K562 (cell line): ENCODE results near the gene TSEN34. TPM values are rescaled to one million over a fixed set of nuclear protein-coding genes. Genes with fewer than 3 reads are reported as not detected.

ENCODE experiments used
- CAMTA2 ChIP-seq: fragments of 250-450 bp; sonication (Bioruptor Pico); conservative IDR thresholded peaks from 2 replicates; pipeline ENCODE4 v1.5.1; 2022
- JUND ChIP-seq, 2 experiments: IDR thresholded peaks; 2 replicates in 1 of 2; 3 replicates in 1 of 2; pipeline ENCODE4 v1.6.1; 2011; ENCODE audit warnings: borderline replicate concordance in 2 of 2, low read depth in 2 of 2, low read length in 2 of 2, improper control_type of control experiment in 1 of 2, missing biosample characterization in 1 of 2, missing genetic modification characterization in 1 of 2, missing genetic modification reagents in 1 of 2
- MBD2 ChIP-seq: sonication (generic); IDR thresholded peaks from 2 replicates; pipeline ENCODE4 v1.6.1; 2016; ENCODE audit warnings: low read depth, borderline replicate concordance
- MYNN ChIP-seq, 2 experiments: sonication (generic); formaldehyde crosslinking in 1 of 2; IDR thresholded peaks; 2 replicates each; pipeline versions ENCODE4 v1.5.0 to v1.6.1; 2016 to 2020; ENCODE audit warnings: antibody characterized with exemption in 1 of 2, missing genetic modification reagents in 1 of 2
- RBM14 ChIP-seq: fragments of 200-400 bp; formaldehyde crosslinking; IDR thresholded peaks from 2 replicates; pipeline ENCODE4 v1.6.1; 2018; ENCODE audit warnings: low read depth, mild to moderate bottlenecking, low read length, moderate library complexity, borderline replicate concordance; ENCODE audit not compliant: insufficient read depth
- RFX7 ChIP-seq: fragments of 250-450 bp; sonication (Bioruptor Pico); IDR thresholded peaks from 2 replicates; pipeline ENCODE4 v1.5.1; 2021; ENCODE audit warnings: mild to moderate bottlenecking
- SMARCC2 ChIP-seq: fragments of 450-650 bp; IDR thresholded peaks from 2 replicates; pipeline ENCODE4 v1.6.1; 2017; ENCODE audit warnings: antibody characterized with exemption, moderate library complexity, mild to moderate bottlenecking, low read depth
- SRSF1 ChIP-seq: fragments of 200-400 bp; formaldehyde crosslinking; IDR thresholded peaks from 2 replicates; pipeline ENCODE4 v1.6.1; 2017; ENCODE audit warnings: mild to moderate bottlenecking, low read depth, low read length, moderate library complexity
- SRSF3 ChIP-seq: fragments of 200-400 bp; formaldehyde crosslinking; IDR thresholded peaks from 2 replicates; pipeline ENCODE4 v1.6.1; 2016; ENCODE audit warnings: mild to moderate bottlenecking, low read length, moderate library complexity; ENCODE audit not compliant: insufficient read depth
- STAT5A ChIP-seq: IDR thresholded peaks from 2 replicates; pipeline ENCODE4 v1.6.1; 2012; ENCODE audit warnings: low read length, inconsistent platforms, borderline replicate concordance
- TAF15 ChIP-seq: fragments of 200-400 bp; formaldehyde crosslinking; IDR thresholded peaks from 2 replicates; pipeline ENCODE4 v1.6.1; 2017; ENCODE audit warnings: mild to moderate bottlenecking, low read depth, low read length, moderate library complexity
- ZNF165 ChIP-seq: fragments of 250-450 bp; sonication (Bioruptor Pico); IDR thresholded peaks from 2 replicates; pipeline ENCODE4 v1.4.0; 2020; ENCODE audit warnings: borderline replicate concordance
- ZNF347 ChIP-seq: fragments of 450-650 bp; formaldehyde crosslinking; IDR thresholded peaks from 2 replicates; pipeline ENCODE4 v1.4.0; 2020; ENCODE audit warnings: low read depth, mild to moderate bottlenecking, moderate library complexity
- ZNF354B ChIP-seq: fragments of 250-450 bp; sonication (Bioruptor Pico); IDR thresholded peaks from 2 replicates; pipeline ENCODE4 v1.4.0; 2020
- ZNF431 ChIP-seq: sonication (generic); formaldehyde crosslinking; IDR thresholded peaks from 2 replicates; pipeline ENCODE4 v1.8.0; 2022; ENCODE audit warnings: mild to moderate bottlenecking, missing genetic modification reagents
- ZNF830 ChIP-seq: fragments of 250-450 bp; sonication (Bioruptor Pico); IDR thresholded peaks from 2 replicates; pipeline ENCODE4 v1.5.0; 2021; ENCODE audit warnings: mild to moderate bottlenecking
- polyA plus RNA-seq, 8 experiments: library from polyadenylated mRNA; depleted of rRNA in 4 of 8; stranded (reverse) in 5 of 8; unstranded in 3 of 8; fragments of >200 nt; fragmentation: Nextera tagmentation in 2 of 8; fragmentation: Illumina TruSeq in 1 of 8; extraction: Ambion mirVana in 2 of 8; extraction: Trizol in 1 of 8; gene quantifications; 2 replicates each; pipeline versions ENCODE4 v1.2.1 to v1.2.3, GENCODE V29; 2011 to 2014; ENCODE audit warnings: inconsistent platforms in 1 of 8, missing spikeins in 1 of 8
- total RNA-seq, 7 experiments: library from RNA; depleted of rRNA in 6 of 7; stranded (reverse); fragments of >200 nt in 6 of 7; fragmentation: Illumina TruSeq in 2 of 7; extraction: Trizol in 2 of 7; gene quantifications; 2 replicates each; pipeline versions ENCODE4 v1.2.1 to v1.2.3, GENCODE V29; 2011 to 2021; ENCODE audit warnings: low replicate concordance in 1 of 7
- TF ChIP-seq, protein P1 (sequence below), 2 experiments: fragments of 450-650 bp; IDR thresholded peaks; 2 replicates each; pipeline ENCODE4 v1.6.1; 2016
- TF ChIP-seq, protein P2 (sequence below), 2 experiments: IDR thresholded peaks; 2 replicates each; pipeline ENCODE4 v1.6.1; 2011; ENCODE audit warnings: borderline replicate concordance in 1 of 2, control low read depth in 1 of 2, low read depth in 1 of 2, low read length in 1 of 2, mild to moderate bottlenecking in 1 of 2, mixed read lengths in 1 of 2, moderate library complexity in 1 of 2; ENCODE audit not compliant: insufficient read depth in 1 of 2, insufficient read length in 1 of 2, poor library complexity in 1 of 2, severe bottlenecking in 1 of 2; ENCODE audit errors: extremely low read depth in 1 of 2
- TF ChIP-seq, protein P3 (sequence below): fragments of 450-650 bp; formaldehyde crosslinking; conservative IDR thresholded peaks from 2 replicates; pipeline ENCODE4 v1.4.0; 2022; ENCODE audit warnings: mild to moderate bottlenecking, missing genetic modification characterization
- TF ChIP-seq, protein P4 (sequence below): sonication (generic); formaldehyde crosslinking; IDR thresholded peaks from 2 replicates; pipeline ENCODE4 v1.8.1; 2023; ENCODE audit warnings: mild to moderate bottlenecking, missing genetic modification reagents

Gene TSEN34
- total and polyA plus RNA-seq, 9 of the 15 experiments (the other 6 are each of a cell fraction or from before 2014, with no cell fraction given) = 3.1 to 57.6 (median 29.5) TPM

DNA sequence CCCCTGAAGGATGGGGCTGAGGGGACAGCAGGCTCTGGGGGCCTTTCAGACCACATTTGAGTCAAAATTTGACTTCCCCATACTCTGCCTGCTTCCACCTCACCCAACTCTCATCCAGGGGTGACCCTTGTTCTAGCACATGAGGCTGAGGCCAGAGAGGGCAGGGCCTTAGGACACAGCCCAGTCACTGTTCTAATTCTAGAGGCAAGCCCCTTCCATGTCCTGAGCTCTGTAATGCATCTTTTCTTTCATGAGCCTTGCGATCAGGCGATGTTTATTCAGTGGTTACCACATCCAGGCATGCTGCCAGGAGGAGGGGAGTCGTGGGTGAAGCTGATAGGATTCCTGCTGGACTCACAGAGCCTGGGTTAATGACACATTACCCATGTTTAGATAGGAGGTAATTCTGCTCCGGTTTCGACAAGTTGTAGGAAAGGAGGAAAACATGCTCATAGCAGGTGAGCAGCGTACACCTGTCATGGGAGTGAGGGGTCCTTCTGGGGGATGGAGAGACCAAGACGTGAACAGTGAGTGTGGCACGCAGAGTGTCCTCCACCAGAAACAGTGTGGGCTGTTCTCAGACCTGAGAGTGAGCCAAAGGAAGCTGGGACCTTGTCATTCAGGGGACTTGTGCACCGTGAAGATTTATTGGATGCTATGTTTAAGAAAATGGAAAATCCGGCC, 18.8 kb downstream of the TSEN34 start (continued):
- TF ChIP-seq, protein P1, sequence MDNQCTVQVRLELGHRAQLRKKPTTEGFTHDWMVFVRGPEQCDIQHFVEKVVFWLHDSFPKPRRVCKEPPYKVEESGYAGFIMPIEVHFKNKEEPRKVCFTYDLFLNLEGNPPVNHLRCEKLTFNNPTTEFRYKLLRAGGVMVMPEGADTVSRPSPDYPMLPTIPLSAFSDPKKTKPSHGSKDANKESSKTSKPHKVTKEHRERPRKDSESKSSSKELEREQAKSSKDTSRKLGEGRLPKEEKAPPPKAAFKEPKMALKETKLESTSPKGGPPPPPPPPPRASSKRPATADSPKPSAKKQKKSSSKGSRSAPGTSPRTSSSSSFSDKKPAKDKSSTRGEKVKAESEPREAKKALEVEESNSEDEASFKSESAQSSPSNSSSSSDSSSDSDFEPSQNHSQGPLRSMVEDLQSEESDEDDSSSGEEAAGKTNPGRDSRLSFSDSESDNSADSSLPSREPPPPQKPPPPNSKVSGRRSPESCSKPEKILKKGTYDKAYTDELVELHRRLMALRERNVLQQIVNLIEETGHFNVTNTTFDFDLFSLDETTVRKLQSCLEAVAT (IDR thresholded peaks at IDR 0.05) = peak in 1 of 2 experiments; percentile 85; a peak in 2 of 4 replicates
- TF ChIP-seq ZNF347 (CRISPR knock-in tag) (no peak), RBM14 (no peak), MBD2 (peak; percentile 59; the same call in 1 of the 2 replicates), ZNF165 (no peak), SMARCC2 (0 out of 2 replicates have a peak, but pooled peaks have one; percentile 25), TAF15 (no peak), RFX7 (CRISPR knock-in tag) (no peak), ZNF830 (no peak), JUND (IDR thresholded peaks at IDR 0.05; ENCODE audit: borderline replicate concordance, low read depth, low read length) (peak; percentile 83), JUND (tag; IDR thresholded peaks at IDR 0.05; ENCODE audit: borderline replicate concordance, low read depth, low read length) (peak; percentile 78; the same call in 2 of the 3 replicates), SRSF1 (no peak), MYNN (IDR thresholded peaks at IDR 0.05) (peak; percentile 87), MYNN (CRISPR knock-in tag; IDR thresholded peaks at IDR 0.05) (no peak), STAT5A (peak; percentile 50; the same call in 1 of the 2 replicates), ZNF354B (no peak), ZNF431 (CRISPR knock-in tag) (no peak), CAMTA2 (CRISPR knock-in tag) (no peak), SRSF3 (no peak)
- TF ChIP-seq, protein P2, sequence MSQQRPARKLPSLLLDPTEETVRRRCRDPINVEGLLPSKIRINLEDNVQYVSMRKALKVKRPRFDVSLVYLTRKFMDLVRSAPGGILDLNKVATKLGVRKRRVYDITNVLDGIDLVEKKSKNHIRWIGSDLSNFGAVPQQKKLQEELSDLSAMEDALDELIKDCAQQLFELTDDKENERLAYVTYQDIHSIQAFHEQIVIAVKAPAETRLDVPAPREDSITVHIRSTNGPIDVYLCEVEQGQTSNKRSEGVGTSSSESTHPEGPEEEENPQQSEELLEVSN (IDR thresholded peaks at IDR 0.05; ENCODE audit: borderline replicate concordance in 1 of 2, extremely low read depth in 1 of 2, insufficient read depth in 1 of 2, insufficient read length in 1 of 2, low read depth in 1 of 2, low read length in 1 of 2, poor library complexity in 1 of 2, severe bottlenecking in 1 of 2) = no peak
- TF ChIP-seq, protein P3, sequence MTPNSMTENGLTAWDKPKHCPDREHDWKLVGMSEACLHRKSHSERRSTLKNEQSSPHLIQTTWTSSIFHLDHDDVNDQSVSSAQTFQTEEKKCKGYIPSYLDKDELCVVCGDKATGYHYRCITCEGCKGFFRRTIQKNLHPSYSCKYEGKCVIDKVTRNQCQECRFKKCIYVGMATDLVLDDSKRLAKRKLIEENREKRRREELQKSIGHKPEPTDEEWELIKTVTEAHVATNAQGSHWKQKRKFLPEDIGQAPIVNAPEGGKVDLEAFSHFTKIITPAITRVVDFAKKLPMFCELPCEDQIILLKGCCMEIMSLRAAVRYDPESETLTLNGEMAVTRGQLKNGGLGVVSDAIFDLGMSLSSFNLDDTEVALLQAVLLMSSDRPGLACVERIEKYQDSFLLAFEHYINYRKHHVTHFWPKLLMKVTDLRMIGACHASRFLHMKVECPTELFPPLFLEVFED (CRISPR knock-in tag) = no peak
- TF ChIP-seq, protein P4, sequence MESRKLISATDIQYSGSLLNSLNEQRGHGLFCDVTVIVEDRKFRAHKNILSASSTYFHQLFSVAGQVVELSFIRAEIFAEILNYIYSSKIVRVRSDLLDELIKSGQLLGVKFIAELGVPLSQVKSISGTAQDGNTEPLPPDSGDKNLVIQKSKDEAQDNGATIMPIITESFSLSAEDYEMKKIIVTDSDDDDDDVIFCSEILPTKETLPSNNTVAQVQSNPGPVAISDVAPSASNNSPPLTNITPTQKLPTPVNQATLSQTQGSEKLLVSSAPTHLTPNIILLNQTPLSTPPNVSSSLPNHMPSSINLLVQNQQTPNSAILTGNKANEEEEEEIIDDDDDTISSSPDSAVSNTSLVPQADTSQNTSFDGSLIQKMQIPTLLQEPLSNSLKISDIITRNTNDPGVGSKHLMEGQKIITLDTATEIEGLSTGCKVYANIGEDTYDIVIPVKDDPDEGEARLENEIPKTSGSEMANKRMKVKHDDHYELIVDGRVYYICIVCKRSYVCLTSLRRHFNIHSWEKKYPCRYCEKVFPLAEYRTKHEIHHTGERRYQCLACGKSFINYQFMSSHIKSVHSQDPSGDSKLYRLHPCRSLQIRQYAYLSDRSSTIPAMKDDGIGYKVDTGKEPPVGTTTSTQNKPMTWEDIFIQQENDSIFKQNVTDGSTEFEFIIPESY = no peak
